Measurements from ENCODE around the gene COLQ.

DNA sequence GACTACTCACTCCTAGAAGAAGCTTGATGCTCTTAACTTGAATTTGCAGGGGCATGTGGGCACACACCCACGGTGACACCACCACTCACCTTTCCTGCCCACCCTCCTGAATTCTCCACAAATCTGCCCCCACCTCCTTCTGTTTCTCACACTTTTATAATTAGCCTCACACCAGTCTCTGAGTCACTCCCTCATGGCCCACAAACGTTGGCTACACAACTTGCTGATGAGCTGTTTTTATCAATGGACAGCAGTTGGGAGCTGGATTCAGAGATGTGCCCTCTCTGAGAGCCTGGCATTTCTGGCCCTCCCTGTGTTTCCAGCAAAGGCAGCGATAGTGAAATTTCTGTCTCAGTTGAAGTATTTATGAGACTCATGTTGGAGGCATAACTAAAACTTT is 1.3 kb downstream of the COLQ start:
- TF ChIP-seq, protein P1, sequence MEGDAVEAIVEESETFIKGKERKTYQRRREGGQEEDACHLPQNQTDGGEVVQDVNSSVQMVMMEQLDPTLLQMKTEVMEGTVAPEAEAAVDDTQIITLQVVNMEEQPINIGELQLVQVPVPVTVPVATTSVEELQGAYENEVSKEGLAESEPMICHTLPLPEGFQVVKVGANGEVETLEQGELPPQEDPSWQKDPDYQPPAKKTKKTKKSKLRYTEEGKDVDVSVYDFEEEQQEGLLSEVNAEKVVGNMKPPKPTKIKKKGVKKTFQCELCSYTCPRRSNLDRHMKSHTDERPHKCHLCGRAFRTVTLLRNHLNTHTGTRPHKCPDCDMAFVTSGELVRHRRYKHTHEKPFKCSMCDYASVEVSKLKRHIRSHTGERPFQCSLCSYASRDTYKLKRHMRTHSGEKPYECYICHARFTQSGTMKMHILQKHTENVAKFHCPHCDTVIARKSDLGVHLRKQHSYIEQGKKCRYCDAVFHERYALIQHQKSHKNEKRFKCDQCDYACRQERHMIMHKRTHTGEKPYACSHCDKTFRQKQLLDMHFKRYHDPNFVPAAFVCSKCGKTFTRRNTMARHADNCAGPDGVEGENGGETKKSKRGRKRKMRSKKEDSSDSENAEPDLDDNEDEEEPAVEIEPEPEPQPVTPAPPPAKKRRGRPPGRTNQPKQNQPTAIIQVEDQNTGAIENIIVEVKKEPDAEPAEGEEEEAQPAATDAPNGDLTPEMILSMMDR (IDR thresholded peaks at IDR 0.05) = no peak
- no peak for TF ChIP-seq POLR2A (IDR thresholded peaks at IDR 0.05)
- TF ChIP-seq POLR2AphosphoS5 (IDR thresholded peaks at IDR 0.05) = no peak
- no peak for TF ChIP-seq EP300 (IDR thresholded peaks at IDR 0.05)
